NCI-H1105 treated with DMSO at 0.1 percent for 48 hours (cell line): ENCODE data around the gene PCDHGA2.
"Not testable (repeated sequence)": the region's sequence is repeated elsewhere in the genome, so short reads cannot be mapped to it uniquely, and the experiment has no call there.

ENCODE experiments used
- DNase-seq: peaks from one replicate; lab custom pipeline; 2025; lab: John Stamatoyannopoulos, UW

PCDHGA2 gene

GRCh38 chr5:141338538-141339306 lies at the start of gene PCDHGA2:
Gene PCDHGA2 (plus strand): TSS chr5:141338760.
- no peak for DNase-seq

DNA sequence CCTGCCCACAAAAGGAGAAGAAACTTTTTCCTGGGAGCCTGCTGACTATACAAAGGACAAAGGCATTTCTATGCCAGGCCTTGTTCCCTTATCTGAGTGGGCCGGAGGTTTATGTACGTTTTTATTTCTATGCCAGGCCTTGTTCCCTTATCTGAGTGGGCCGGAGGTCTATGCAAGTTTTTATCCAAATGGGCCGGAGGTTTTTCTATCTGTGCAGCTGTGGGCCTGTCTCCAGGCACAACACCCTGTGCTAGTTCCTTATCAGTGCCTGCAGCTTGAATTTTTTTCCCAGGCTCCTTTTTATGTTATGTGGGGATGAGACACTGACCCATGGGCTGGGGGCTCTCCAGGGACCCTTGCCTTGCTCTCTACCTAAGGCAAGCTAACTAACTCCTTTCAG lies 40.2 kb upstream of the PCDHGA2 start:
- DNase-seq: no peak

DNA sequence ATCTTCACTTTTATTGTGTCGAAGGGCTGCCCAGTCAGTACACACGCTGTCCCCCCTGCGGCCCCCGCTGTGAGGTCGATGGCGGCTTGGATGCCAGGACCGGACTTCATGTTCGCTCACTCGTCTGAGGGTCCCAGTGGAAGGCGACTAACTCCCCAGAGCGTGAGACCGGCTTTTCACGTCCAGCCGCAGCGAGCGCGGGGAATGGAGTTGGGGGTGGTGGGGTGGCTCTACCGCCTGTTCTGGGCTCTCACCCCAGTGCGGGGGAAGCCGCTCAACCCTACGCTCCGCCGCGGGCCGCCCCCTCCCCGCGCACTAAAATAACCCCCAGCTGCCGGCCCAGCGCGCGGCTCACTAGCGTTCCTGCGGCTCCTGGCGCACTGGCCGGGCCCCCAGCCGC lies 34.8 kb upstream of the PCDHGA2 start, which contains the start of gene SLC25A2:
Gene SLC25A2 (minus strand): TSS at position 294 of the 400 bp plus-strand sequence. CDS start 184 bp downstream, at position 110.
- DNase-seq: no peak

- no peak for DNase-seq
These were observed 31.9 kb upstream of the PCDHGA2 start for GRCh38 chr5:141306630-141307029.

DNA sequence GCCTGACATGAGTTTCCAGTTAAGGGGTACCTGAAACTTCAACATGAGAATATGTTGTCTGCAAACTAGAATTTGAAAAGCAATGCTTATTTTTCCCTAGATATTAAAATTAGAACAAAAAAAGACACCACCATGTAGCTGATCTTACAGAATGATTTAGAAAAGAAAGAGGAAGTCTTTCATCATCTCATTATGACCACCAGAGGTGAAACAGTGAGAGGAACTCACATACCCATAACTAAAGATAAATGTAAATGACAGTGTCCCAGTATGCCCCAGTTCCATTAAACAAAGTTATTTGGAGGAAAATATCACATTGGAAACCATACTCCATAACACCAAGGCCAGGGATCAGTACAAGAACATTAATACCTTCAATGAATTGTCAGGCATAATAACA lies 24.8 kb upstream of the PCDHGA2 start:
- DNase-seq: no peak

- not testable (repeated sequence) for DNase-seq
These were observed 21.6 kb upstream of the PCDHGA2 start for GRCh38 chr5:141316963-141317362.

DNA sequence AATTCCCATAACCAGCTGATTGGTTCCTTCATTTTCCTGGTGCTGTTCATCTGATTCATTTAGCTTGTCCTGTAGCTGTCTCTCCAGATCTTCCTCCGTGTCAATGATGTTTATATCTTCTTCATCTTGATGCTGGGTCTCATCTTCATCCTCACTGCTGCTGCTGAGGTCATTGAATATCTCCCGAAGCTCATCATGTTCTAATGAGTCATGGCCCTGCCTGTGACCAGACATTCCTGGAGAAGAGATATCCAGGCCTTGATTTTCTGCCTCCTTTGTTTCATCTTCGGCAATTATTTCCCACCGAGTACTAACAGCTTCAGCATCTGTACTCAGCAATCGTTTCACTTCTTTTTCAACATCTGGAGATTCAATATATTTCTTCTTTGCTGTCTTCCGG lies 19.4 kb upstream of the PCDHGA2 start:
- DNase-seq: no peak

GRCh38 chr5:141319699-141320098 lies 18.9 kb upstream of the PCDHGA2 start:
- DNase-seq: no peak

DNA sequence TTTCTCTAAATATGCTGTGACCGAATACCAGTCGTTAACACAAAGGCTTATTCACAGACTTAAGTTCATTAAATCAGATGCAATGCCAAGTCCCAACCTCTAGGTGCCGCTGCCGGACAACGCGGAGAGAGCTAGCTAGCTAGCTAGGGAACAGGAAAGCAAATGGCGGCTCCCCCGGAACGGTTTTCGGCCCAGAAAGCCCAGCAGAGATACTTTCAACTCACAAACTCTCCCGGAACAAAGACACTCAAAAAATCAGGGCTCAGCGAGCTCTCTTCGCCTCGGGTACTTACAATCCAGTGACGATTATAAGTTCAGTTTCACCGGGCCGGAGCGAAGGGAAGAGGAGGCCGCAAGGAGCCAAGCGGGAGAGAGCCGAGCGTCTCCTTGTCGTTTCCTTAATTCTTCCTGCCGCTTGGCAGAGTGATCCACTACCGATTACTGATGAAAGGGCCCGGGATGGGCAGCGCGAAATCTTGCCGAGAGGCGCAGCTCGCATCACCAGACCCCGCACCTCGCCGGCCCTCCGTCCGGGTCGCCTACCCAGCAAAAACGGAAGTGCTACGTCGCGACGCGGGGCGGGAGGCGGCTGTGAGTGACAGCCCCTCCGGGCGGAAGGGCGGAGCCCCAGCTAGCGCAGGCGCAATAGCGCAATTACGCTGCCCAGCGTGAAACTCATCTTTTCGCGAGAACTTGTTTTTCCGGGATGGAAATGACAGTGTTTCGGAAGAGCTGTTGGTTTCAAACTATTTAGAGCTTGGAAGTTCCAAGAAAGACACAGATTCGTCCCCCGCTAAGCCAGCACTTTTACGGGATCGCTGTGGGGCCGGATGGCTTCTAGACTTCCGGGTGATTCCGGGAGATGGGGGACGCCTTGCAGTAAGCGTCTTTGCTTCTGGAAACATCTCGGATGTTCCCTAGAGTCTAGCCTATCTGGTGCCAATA lies 18.1 kb upstream of the PCDHGA2 start, which contains the start of gene TAF7:
Gene TAF7 (minus strand): TSS at position 560 of the 945 bp plus-strand sequence. CDS start 740 bp downstream, outside the sequence.
- DNase-seq: peak; percentile 68

DNA sequence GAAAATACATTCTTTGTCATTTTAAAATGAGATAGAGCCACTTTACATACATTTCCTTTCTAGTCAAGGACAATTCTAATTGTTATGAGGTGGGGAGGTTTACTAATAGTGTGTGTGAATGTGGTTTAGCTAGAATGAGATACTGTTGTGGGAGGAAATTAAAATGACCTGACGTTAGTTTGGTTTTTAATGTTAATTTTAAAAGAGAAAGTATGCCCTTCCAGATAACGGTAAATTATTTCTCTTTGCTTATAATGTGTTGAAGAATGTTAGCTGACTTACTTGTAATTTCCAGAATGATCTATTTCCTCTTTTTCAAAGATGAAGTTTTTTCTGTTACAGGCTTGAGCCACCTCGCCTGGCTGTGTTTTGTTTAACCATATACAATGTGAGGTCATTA lies 16.3 kb upstream of the PCDHGA2 start:
- DNase-seq: no peak

DNA sequence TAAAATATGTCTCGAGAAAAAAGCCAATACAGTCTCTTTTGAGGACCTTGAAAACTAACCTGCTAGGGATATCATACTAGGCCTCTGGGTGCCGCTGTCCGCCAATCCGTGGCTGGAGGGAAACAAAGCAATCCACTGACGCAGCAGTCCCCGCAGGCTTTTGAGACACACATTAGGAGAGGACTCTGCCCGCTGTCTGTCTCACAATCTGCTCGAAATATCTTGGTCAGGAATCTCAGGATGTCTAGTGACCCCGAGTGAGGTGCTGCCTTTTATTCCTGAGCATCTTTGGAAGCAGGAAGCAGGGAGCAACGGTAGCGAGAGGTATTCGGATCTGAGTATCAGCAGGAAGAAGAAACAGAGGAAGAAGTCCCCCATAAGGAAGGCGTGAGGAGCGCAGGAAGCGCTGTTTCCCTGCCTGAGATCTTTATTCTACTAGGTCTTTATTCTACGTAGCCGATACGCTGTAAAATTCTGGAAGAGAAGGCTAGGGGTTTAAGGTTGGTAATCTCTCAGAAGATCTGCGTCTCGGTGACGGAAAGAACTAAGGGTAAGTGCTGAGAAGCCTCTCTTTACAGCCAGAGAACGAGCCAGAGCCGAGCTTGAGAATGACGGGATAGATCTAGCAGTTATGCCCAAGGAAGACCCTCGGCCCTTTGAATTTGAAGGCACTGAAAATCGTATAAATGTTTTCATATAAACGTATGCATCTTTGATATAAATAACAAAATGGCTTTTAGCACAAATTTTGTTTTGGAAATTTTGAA lies 12.3 kb upstream of the PCDHGA2 start:
- DNase-seq: no peak

DNA sequence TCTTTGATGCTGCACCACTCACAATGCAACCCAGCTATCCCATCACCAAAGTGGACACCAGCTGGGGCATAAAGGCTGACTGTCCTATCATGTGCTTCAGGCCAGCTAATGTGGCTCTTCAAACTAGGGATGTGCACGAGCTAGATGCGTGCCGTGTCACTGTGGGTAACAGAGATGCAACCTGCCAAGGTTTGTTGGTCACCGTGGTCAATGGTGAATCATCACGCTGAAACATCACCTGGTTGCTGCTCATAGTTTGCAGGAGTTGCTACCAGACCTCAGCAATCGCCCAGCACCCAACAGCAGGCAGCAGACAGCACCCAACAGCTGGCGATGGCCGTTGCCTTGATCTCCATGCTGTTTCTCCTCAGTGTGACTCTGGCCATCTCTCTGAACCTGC lies 10.3 kb upstream of the PCDHGA2 start:
- DNase-seq: no peak

DNA sequence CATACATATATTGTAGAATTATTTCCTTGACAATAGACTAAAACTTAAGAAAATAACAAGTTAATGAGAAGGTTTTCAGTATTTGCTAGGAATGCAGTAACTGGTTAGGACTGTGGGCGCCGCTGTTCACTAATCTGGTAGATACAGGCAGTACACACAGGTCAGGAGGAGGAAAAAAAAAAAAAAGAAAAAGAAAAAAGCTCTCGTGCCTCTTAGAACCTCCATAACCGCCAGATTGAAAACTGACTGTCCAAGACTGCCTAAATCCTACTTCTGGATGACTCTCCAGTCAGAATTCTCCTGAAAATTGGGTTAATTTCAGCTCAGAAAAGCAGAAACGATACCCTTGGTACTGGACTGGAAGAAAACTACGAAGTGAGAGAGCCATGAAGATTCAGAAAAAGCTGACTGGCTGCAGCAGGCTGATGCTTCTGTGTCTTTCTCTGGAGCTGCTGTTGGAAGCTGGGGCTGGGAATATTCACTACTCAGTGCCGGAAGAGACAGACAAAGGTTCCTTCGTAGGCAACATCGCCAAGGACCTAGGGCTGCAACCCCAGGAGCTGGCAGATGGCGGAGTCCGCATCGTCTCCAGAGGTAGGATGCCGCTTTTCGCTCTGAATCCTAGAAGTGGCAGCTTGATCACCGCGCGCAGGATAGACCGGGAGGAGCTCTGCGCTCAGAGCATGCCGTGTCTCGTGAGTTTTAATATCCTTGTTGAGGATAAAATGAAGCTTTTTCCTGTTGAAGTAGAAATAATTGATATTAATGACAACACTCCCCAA lies 8.1 kb upstream of the PCDHGA2 start, which contains the start of gene PCDHGA1:
Gene PCDHGA1 (plus strand): TSS at position 216 of the 782 bp plus-strand sequence.
- DNase-seq: peak; percentile 63

DNA sequence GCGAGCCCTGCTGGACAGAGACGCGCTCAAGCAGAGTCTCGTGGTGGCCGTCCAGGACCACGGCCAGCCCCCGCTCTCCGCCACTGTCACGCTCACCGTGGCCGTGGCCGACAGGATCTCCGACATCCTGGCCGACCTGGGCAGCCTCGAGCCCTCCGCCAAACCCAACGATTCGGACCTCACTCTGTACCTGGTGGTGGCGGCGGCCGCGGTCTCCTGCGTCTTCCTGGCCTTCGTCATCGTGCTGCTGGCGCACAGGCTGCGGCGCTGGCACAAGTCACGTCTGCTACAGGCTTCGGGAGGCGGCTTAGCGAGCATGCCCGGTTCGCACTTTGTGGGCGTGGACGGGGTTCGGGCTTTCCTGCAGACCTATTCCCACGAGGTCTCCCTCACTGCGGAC lies 6.0 kb upstream of the PCDHGA2 start:
- not testable (repeated sequence) for DNase-seq

GRCh38 chr5:141340781-141341354 lies 2.3 kb downstream of the PCDHGA2 start:
- not testable (repeated sequence) for DNase-seq

DNA sequence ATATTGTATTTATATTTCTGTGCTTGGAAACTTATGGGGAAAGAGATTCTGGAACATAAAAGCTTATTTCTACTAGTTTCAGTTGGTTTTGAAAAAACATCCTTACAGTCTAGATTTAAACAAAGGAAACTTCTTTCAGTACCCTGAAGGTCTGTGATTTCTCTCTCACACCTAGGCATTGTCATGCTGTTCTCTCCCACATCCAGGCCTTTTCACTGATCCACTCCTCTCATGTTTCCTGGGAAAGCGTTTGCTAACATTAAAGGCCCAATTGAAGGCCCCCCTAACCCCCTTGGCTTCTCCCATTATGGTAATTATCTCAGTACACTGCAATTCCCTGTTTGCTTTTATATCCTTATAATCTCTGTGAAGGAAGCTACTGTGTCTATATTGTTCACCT lies 4.2 kb downstream of the PCDHGA2 start:
- no peak for DNase-seq

GRCh38 chr5:141343242-141343952 lies 4.8 kb downstream of the PCDHGA2 start, which contains the start of gene PCDHGA3:
Gene PCDHGA3 (plus strand): TSS chr5:141343829. CDS start chr5:141344034, 205 bp downstream.
- no peak for DNase-seq

GRCh38 chr5:141343953-141344463 lies 5.4 kb downstream of the PCDHGA2 start:
- no peak for DNase-seq

GRCh38 chr5:141345327-141345726 lies 6.8 kb downstream of the PCDHGA2 start:
- DNase-seq: no peak

DNA sequence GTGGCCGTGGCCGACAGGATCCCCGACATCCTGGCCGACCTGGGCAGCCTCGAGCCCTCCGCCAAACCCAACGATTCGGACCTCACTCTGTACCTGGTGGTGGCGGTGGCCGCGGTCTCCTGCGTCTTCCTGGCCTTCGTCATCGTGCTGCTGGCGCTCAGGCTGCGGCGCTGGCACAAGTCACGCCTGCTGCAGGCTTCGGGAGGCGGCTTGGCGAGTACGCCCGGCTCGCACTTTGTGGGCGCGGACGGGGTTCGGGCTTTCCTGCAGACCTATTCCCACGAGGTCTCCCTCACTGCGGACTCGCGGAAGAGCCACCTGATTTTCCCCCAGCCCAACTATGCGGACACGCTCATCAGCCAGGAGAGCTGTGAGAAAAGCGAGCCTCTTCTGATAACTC lies 7.5 kb downstream of the PCDHGA2 start:
- not testable (repeated sequence) for DNase-seq
